HG03442 (cell line): Measurements from ENCODE around the gene YWHAB.

Experiments
- ATAC-seq: cut with Tn5 transposase; IDR thresholded peaks from one replicate; pipeline ENCODE4 v1.9.1; 2021; ENCODE audit warnings: mild to moderate bottlenecking, moderate library complexity; ENCODE audit not compliant: unreplicated experiment

Gene YWHAB

DNA sequence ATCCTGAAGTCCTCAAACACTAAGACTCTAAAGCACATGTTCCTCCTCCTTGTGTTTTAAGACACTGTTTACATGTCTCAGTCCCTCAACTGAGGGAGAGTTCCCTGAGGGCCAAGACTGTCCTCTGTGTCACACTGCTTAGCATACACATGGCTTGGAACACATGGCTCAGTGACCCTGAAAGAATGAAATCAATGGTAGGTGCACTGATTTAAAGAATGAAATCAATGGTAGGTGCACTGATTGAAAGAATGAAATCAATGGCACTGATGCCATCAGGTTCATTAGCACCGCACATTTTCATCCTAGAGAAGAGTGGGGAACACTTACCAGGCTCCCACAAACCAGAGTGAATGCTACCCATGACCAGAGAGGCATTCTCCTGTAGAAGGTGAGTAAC lies 64.9 kb downstream of the YWHAB start:
- ATAC-seq, result no peak

DNA sequence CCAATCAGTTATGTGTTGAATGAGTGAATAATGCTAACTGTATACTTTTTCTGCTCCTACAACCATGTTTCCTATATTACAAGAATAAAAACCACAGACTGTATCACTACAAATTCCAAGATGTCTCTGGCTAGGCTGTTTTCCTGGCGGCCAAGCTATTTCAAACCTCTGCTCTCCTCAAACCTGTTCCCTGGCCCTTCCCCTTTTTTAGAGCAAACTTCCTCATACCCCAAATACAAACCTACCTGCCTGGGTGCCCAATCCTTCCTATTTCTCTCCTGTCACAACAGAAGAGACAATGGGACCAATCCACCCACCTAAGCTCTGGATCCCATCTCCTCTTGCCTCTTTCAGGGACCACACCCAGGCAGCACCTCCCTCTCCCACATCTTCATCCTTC lies 67.2 kb downstream of the YWHAB start:
- no peak for ATAC-seq

DNA sequence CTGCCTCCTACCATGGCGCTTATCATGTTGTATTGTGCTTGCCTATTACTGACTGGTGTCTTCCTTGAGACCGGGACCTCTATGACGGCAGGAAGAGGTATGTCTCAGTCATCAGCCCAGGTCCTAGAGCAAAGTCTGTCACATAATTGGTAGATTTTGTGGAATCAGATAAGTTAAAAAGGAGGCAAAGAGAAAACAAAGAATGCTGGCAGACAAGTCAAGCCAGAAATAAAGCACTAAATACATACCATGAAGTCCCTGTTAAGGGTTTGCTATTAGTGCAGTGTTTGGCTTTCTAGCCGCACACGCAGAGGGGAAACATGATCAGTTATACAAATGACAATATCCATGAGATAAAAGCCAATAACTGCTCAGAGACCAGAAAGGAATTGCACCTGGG lies 68.7 kb downstream of the YWHAB start:
- no peak for ATAC-seq

DNA sequence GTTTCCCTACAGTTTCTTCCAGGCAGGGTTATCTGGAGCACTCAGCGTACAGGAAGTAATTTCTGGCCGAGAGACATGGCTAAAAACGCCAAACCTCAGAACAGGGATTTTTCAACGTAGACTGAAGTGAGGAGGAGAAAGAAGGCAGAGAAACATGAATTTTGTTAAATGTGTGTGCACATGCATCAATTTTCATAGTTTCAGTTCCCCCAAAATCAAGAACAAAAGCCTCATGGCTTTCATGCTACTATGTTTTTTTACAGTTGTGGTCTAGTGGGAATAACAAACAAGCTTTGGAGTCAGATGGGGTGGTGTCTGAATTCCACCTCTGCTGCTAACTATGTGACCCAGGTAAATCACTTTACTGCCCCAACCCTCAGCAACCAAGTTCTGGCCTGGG lies 69.8 kb downstream of the YWHAB start:
- no peak for ATAC-seq

DNA sequence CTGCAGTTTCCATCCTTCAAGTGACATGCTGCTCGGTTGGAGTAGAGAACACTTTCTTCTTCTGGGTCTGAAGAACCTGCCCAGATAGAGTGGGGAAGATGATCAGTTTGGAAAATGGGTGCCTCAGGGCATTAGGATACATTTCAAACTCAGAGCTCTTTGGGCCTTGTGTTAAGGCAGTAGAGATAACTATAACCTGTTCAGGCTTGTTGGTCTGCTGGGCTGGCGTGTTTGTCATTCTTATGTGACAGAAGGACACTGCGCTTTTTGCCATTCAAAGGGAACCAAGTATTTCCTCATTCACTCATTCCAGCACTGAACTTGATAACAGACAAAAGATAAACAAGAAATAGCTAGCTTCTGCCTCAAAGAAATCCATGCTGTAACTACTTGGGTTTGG lies 70.9 kb downstream of the YWHAB start:
- ATAC-seq, result no peak
